HG03521 (cell line): ENCODE results near the gene KRTAP10-3.
"Not testable (repeated sequence)": the region's sequence is repeated elsewhere in the genome, so short reads cannot be mapped to it uniquely, and the experiment has no call there.

Source experiments
- ATAC-seq: cut with Tn5 transposase; IDR thresholded peaks from one replicate; pipeline ENCODE4 v1.9.1; 2021; ENCODE audit warnings: mild to moderate bottlenecking, moderate library complexity; ENCODE audit not compliant: unreplicated experiment

Gene KRTAP10-3, protein sequence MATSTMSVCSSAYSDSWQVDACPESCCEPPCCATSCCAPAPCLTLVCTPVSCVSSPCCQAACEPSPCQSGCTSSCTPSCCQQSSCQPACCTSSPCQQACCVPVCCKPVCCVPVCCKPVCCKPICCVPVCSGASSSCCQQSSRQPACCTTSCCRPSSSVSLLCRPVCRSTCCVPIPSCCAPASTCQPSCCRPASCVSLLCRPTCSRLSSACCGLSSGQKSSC

DNA sequence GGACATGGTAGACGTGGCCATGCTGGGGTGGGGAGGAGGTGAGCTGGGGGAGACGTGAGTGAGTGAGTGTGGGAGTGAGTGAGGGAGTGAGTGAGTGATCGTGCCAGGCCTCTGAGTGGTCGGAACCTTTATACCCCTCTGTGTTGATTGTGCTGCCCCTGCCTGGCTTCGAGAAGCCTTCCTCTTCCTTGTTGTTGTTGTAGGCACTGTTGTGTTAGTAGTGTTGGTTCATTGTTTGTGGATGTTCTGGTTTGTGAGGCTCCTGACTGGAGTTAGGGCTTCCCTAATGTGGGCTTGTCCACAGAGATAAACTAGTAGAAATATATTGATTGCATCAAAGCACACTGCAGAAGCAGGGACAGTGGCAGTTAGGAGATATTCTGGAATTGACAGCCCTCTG is at the start of gene KRTAP10-3:
Gene KRTAP10-3 (minus strand): TSS at position 101 of the 400 bp plus-strand sequence. CDS start 80 bp downstream, at position 21.
- no peak for ATAC-seq

DNA sequence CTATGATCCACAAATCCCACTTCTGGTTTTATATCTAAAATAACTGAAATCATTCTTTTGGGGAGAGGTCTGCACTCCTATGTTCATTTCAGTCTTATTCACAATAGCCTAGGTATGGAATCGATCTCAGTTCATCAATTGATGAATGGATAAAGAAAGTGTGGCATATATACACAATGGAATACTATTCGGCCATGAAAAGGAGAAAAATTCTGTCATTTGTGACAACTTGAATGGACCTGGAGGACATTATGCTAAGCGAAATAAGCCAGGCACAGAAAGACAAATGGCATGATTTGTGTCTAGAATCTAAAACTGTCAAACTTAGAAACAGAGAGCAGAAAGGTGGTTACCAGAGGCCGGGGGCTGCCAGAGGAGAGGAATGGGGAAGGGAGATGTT is 47.9 kb upstream of the KRTAP10-3 start:
- no peak for ATAC-seq

DNA sequence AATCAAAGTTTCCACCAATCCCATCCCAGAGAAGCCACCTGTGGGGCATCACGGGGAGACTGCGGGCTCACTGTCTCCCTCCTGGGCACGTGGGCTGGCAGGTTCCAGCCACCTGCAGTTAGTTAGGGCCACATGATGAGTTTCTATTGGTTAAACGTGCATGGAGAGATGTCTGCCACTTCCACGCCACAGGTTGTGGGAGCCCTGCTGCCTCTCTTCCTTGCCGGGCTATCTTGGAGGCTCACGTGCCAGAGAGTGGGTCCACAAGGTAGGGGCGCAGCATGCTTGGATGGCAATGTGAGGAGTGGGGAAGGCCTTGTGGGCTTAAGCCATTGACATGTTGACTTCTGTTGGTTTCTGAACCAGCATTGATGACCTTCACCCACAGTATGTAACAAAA is 45.3 kb upstream of the KRTAP10-3 start:
- no peak for ATAC-seq

DNA sequence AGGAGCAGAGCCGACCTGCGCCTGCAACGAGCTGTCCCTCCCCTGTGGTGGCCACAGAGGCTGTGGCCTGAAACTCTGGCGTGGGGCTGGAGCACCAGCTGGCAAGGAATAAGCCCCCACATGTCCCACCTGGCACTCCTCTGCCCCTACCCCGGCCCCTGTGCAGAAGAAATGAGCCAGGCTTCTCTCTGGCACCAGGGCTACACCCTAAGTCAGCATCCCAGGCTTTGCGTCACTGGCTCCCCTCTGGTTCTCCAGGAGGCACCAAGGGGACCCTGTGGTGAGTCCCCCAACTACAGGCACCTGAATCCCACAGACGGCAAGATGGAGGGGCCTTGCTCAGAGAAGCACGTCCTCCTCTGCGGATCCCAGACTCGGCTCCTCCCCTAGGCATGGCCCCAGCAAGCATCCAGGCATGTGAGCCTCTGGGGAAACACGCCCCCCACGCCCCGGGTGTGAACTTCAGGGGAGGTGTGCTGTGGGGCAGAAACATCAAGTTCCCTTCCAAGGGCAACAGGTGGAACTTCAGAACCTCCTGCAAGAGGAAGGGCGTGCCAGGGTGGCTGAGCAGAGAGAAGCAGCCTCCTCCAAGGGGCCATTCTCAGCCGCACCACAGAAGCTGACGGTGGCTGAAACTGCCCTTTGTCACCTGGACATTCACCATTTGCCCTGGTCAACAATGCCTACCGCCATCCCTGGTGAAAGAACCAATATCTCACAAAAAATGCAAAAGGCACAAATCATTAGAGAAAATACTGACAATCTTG is 44.7 kb upstream of the KRTAP10-3 start:
- no peak for ATAC-seq

DNA sequence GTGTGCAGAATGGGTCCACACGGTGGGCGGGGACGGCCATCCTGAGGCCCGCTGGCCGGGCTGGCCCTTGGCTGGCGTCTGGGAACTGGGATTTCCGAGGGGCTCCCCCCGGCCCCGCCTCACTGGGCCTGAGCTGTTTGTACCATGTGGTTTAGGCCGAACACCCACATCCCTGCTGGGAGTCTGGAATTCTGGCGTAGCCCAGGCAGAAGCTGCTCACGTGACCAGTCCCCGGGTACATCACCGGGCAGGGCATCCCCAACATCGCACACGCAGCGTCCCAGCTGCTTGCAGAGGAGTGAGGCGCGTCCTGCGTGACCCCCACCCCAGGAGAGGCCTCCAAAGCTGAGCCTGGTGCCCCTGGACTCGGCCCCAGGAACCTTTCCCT is 43.9 kb upstream of the KRTAP10-3 start:
- ATAC-seq, result no peak

DNA sequence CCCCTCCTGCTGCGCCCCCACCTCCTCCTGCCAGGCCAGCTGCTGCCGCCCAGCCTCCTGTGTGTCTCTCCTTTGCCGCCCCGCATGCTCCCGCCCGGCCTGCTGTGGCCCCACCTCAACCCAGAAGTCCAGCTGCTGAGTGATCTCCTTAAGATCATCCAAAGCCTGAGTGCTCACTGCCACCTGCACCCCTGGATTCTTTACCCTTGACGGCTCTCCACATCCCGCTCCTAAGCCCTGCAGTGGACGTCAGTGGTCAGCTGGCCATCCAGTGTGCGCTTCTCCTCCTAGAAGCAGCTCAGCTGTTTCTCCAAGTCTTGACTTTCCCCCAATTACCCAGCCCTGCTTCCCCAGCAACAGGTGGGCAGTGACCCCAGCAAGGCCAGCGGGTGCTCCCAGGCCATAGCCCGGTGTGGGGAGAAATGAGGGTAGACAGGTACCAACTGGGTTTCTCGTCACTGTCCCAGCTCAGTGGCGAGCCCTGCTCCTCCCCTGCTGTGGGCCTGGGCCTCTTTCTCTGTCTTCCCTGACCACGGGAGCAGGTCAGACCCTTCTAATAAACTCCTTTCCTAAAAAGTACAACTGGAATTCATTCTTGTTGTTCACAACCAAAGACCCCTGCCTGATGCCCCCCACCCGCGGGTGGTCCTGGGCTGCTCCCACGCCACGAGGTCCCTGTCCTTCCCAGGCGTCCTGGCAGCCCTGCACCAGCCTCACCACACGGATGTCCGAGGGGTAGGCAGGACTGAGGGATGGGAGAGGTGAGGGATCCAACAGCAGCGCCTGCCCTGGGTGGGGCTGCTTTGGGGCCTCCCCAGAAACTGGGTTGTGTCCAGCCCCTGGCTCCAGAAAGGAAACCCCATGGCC is 43.2 kb upstream of the KRTAP10-3 start:
- ATAC-seq, result no peak

DNA sequence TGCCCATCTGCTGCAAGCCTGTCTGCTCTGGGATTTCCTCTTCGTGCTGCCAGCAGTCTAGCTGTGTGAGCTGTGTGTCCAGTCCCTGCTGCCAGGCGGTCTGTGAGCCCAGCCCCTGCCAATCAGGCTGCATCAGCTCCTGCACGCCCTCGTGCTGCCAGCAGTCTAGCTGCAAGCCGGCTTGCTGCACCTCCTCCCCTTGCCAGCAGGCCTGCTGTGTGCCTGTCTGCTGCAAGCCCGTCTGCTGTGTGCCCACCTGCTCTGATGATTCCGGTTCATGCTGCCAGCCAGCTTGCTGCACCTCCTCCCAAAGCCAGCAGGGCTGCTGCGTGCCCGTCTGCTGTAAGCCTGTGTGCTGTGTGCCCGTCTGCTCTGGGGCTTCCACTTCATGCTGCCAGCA is 42.5 kb upstream of the KRTAP10-3 start:
- not testable (repeated sequence) for ATAC-seq

DNA sequence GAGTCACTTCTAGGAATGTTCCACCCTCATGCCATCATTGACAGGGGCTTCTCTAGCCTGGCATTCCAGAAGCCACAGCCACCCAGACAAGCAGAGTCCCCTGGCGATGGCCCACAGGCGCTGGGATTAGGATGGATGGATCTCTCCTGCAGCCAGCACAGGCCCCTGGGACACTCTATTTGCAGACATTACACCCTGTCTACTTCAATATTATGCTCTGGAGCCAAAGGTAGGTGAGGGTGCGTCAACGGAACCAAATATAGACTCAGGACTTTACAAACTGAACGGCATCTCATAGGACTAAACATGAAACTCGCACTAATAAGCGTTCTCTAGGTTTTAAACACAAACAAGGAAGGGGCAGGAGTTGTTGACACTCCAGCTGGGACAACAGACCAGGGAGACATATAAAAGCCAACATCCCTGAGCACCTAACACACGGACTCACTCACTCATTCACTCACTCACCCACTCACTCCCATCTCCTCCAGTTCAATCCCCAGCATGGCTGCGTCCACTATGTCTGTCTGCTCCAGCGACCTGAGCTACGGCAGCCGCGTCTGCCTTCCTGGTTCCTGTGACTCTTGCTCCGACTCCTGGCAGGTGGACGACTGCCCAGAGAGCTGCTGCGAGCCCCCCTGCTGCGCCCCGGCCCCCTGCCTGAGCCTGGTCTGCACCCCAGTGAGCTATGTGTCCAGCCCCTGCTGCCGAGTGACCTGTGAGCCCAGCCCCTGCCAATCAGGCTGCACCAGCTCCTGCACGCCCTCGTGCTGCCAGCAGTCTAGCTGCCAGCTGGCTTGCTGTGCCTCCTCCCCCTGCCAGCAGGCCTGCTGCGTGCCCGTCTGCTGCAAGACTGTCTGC is 41.8 kb upstream of the KRTAP10-3 start, which contains the start of gene KRTAP10-7:
Gene KRTAP10-7 (plus strand): TSS at position 480 of the 861 bp plus-strand sequence. CDS start 25 bp downstream, at position 505.
- ATAC-seq, result not testable (repeated sequence)

DNA sequence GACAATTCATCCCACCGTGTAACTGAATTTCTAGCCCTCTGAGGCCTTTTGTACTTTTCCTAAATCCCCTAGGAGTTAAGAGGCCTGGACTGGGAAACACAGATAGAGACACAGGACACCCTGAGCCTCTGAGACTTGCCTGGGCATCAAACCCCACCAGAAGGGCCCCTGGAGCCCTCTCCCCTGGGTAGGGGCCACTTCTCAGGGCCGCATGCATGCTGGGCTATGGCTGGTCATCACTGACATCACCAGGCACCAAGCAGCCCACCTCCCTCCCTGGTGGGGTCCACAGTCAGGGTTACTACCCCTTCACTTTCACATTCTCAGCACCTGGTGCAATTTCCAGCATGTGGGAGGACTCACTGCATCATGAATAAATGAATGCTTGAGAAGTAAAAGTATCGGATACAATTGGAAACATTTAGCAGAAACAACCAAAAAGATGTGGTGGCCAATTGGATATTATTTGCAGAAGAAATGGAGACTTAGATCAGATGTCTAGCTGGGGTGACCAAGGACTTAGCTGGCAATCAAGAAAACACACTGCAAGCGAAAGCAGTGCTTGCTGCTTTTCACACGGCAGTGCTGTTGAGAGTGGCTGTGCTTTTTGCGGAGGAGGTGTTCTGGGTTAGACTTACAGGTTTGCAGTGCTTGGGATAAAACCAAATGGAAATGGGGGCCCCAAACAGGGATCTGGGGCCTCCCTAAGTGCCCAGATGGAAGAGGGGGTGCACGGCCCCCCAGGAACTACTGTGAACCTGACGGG is 40.9 kb upstream of the KRTAP10-3 start:
- no peak for ATAC-seq

DNA sequence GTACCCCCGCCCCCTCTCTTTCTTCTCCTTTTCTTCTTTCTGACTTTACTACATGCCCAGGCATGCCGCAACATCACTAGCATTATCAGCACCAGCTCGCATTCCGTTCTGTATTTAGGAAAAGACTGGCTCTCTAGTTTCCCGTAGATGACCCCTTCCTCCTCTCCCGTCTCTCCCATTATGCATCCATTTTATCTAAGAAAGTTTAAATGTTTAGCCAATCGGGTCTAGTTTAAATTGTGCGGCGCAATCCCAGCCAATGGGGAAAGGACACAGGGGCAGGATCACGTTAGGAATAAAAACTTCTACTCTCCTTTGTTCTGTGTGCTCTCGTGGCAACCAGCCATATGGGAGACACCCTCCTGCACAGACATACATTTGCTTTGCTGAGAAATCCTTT is 39.5 kb upstream of the KRTAP10-3 start:
- no peak for ATAC-seq

DNA sequence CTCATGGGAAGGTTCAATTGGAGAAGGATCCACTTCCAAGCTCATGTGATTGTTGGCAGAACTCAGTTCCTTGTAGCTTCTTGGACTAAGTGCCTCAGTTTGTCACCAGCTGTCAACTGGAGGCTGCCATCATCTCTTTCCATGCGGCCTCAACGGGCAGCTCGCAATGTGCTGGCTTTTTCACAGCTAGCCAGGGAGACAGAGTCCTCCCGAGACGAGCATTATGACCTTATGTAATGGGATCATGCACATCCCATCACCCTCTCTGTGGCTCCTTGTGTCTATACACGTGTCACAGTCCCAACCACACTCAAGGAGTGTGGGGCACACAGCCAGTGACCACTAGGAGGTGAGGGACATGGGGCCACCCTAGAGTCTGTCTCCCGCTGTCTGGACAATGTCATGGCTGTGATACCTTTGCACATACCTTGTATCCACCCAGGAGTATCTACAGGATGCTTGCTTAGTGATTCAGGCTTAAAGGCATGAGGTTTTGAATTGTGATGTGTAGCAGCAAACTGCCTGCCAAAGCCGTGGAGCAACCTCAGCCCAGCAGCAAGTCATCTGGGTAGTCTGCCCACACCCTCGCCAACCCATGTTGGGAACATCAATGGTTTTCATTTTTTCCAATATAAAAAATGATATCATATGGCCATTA is 37.6 kb upstream of the KRTAP10-3 start:
- no peak for ATAC-seq

DNA sequence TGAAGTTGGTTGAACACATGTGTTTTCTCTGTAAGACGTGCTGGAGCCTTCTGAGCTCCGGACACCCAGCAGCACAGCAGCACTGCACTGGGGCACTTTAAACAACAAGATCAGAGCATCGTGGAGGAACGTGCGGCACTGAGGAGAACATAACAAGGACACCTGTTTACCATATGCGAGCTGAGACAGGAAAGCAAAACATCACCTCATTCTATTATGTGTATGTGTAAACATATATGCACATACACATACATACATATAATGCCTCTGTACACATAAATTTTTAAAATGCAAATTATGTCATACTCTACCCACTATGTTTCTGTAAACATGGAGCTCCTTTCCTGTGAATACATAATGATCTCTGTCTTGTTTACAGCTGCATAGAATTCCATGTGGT is 36.9 kb upstream of the KRTAP10-3 start:
- ATAC-seq, result no peak

DNA sequence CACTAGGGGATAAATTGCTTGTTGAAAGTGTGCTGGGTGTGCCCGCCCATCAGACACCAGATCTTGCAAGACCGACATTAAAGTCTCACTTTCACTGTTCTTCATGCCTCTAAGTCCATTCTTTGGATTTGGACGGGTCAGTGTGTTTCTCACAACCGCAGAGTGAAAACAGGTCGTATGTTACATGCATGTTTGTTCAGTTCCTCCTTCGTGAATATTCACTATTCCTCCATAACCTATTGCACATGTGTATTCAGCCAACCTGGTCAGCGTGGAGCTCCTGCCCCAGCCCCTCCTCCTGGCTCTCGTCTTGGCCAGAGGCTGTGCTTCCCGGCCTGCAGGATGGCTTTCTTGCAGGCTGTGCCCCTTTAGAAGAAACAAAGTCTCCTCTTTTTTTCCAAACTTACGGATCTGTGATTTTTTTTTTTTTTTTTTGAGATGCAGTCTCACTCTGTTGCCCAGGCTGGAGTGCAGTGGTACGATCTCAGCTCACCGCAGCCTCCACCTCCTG is 35.9 kb upstream of the KRTAP10-3 start:
- no peak for ATAC-seq

DNA sequence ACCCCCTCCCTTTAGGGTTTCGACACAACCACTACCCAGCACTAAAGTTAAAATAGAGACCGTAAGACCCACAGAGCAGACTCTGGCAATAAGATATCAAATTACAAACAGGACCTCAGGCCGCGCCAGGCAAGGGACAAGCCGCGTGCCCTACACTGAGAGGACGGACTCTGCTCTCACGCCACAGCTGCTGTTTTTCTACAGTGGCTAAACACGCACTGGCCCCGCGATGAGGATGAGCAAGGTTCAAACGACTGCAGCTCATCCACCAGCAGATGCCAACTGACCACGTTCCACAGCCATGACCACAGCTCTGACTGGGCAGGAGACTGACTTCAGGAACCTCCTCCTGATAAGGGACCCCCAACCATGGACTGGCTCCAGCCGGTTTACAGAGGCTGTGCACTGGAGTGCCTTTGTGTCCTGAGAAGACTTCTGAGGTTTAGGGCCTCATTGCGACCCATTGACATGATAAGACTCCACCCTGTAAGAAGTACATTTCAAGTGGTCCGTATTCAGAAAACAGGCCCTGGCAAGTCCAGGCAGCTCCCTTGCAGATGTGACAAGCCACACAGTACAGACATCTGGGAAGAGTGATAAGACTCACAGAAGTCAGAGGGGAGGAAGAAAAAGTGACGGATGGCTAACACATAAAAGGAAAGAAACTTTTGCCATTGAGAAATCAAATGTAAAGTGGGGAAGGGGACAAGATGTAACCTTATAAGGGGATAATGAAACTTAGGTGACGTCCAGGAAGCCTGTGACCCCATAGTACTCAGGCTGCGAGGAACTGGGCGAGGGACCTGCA is 35.2 kb upstream of the KRTAP10-3 start:
- ATAC-seq, result no peak

DNA sequence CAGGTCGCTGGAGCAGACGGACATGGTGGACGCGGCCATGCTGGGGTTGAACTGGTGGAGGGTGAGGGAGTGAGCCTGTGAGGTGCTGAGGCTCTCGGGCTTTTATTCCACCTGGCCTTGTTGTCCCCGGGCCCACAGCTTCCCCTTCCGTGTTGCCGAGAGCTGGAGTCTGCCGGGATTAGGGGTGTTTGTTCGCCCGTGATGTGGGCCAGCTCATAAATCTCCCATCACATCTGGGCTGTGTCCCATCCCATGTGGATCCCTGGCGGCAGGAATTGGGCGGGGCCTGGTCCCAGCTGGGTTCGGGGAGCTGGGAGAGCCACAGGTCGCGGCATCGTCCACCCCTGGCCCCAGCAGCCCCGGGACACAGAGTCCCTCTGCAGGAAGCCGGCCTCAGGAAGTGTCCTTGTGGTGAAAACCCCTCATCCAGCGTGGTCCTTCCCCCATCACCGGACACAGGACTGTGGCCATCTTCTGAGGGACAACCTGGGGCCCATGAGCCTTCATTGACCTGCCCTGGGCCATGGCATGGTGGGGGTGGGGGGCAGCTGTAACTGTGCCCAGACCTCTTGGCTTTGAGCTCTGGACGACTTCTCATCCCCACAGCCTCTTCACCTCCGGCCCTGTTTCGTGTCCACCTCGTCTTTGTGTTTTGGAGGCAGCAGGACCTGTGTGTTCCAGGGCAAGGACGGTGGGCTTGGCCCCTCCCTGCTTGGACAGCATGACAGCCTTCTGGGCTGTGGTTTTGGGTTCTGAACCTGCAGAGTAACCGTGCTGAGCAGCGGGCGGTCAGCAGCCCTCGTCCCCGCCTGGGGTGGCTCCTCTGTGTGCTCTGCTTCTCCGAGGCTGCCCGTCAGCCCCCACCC is 34.1 kb upstream of the KRTAP10-3 start, which contains the start of gene KRTAP10-6:
Gene KRTAP10-6 (minus strand): TSS at position 60 of the 866 bp plus-strand sequence. CDS start 21 bp downstream, at position 39.
- ATAC-seq, result no peak

DNA sequence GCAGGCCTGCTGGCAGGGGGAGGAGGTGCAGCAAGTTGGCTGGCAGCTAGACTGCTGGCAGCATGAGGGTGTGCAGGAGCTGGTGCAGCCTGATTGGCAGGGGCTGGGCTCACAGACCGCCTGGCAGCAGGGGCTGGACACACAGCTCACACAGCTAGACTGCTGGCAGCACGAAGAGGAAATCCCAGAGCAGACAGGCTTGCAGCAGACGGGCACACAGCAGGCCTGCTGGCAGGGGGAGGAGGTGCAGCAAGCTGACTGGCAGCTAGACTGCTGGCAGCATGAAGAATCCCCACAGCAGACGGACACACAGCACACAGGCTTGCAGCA is 33.2 kb upstream of the KRTAP10-3 start:
- ATAC-seq, result not testable (repeated sequence)
